GM21786 (cell line): ENCODE measurements around the gene RAB1B.

Experiments used
- ATAC-seq: cut with Tn5 transposase; IDR thresholded peaks from one replicate; pipeline ENCODE4 v1.9.1; 2021; ENCODE audit not compliant: unreplicated experiment

RAB1B gene

GRCh38 chr11:66268244-66268951, at the start of gene RAB1B:
RAB1B (plus strand) TSS chr11:66268639; CDS start chr11:66268680, 41 bp downstream.
- peak; percentile 74 for ATAC-seq

- no peak for ATAC-seq
Measured at GRCh38 chr11:66218846-66219620, 49.4 kb upstream of the RAB1B start.

- no peak for ATAC-seq
Measured at GRCh38 chr11:66219846-66220565, 48.4 kb upstream of the RAB1B start.

- no peak for ATAC-seq
Measured at GRCh38 chr11:66220566-66220935, 47.9 kb upstream of the RAB1B start.

- ATAC-seq: no peak
Measured at GRCh38 chr11:66221012-66221411, 47.4 kb upstream of the RAB1B start.

GRCh38 chr11:66221726-66222236, 46.7 kb upstream of the RAB1B start:
- no peak for ATAC-seq

GRCh38 chr11:66222358-66223149, 45.9 kb upstream of the RAB1B start:
- peak; percentile 85 for ATAC-seq

- no peak for ATAC-seq
Measured at GRCh38 chr11:66224226-66224855, 44.1 kb upstream of the RAB1B start.

GRCh38 chr11:66225066-66225465, 43.4 kb upstream of the RAB1B start:
- no peak for ATAC-seq

GRCh38 chr11:66226101-66226500, 42.3 kb upstream of the RAB1B start:
- ATAC-seq: no peak

GRCh38 chr11:66227700-66228099, 40.7 kb upstream of the RAB1B start:
- no peak for ATAC-seq

GRCh38 chr11:66228521-66228920, 39.9 kb upstream of the RAB1B start:
- ATAC-seq: no peak

- ATAC-seq: no peak
Measured at GRCh38 chr11:66230156-66230555, 38.3 kb upstream of the RAB1B start.

GRCh38 chr11:66230978-66231377, 37.5 kb upstream of the RAB1B start:
- ATAC-seq: no peak

- ATAC-seq: no peak
Measured at GRCh38 chr11:66231561-66231960, 36.9 kb upstream of the RAB1B start.

- no peak for ATAC-seq
Measured at GRCh38 chr11:66232769-66233168, 35.7 kb upstream of the RAB1B start.

GRCh38 chr11:66233301-66233700, 35.1 kb upstream of the RAB1B start:
- ATAC-seq: no peak

GRCh38 chr11:66235141-66235540, 33.3 kb upstream of the RAB1B start:
- no peak for ATAC-seq

GRCh38 chr11:66237867-66238266, 30.6 kb upstream of the RAB1B start:
- no peak for ATAC-seq

GRCh38 chr11:66238786-66239413, 29.5 kb upstream of the RAB1B start:
- no peak for ATAC-seq
